HG02840 (cell line): Measurements from ENCODE around the gene GATA6.

Source experiments
- ATAC-seq: cut with Tn5 transposase; IDR thresholded peaks from one replicate; pipeline ENCODE4 v1.9.1; 2021; ENCODE audit warnings: mild to moderate bottlenecking, moderate library complexity, moderate number of reproducible peaks; ENCODE audit not compliant: unreplicated experiment, low FRiP score

The GATA6 gene

GRCh38 chr18:22166069-22166950 lies 3.1 kb upstream of the GATA6 start:
- ATAC-seq: no peak

GRCh38 chr18:22167091-22167470 lies 2.3 kb upstream of the GATA6 start:
- no peak for ATAC-seq

GRCh38 chr18:22167471-22168241 lies 1.7 kb upstream of the GATA6 start:
- ATAC-seq: no peak

- ATAC-seq: no peak
Measured at GRCh38 chr18:22168360-22168921, 948 bp upstream of the GATA6 start.

- ATAC-seq: no peak
Measured at GRCh38 chr18:22169889-22170420, 566 bp downstream of the GATA6 start.

- ATAC-seq: no peak
Measured at GRCh38 chr18:22170421-22171257, 1.2 kb downstream of the GATA6 start.

GRCh38 chr18:22171258-22172119 lies 2.1 kb downstream of the GATA6 start:
- ATAC-seq: no peak

GRCh38 chr18:22172120-22172582 lies 2.8 kb downstream of the GATA6 start:
- ATAC-seq: no peak

- no peak for ATAC-seq
Measured at GRCh38 chr18:22172594-22173049, 3.2 kb downstream of the GATA6 start.

GRCh38 chr18:22173221-22173927 lies 4.0 kb downstream of the GATA6 start:
- no peak for ATAC-seq

GRCh38 chr18:22173928-22174301 lies 4.5 kb downstream of the GATA6 start:
- no peak for ATAC-seq

- no peak for ATAC-seq
Measured at GRCh38 chr18:22174341-22175145, 5.2 kb downstream of the GATA6 start.

GRCh38 chr18:22175346-22175745 lies 6.0 kb downstream of the GATA6 start:
- ATAC-seq: no peak

- no peak for ATAC-seq
Measured at GRCh38 chr18:22176420-22177326, 7.3 kb downstream of the GATA6 start.

GRCh38 chr18:22177327-22177871 lies 8.0 kb downstream of the GATA6 start:
- no peak for ATAC-seq

- no peak for ATAC-seq
Measured at GRCh38 chr18:22179174-22179573, 9.8 kb downstream of the GATA6 start.
